ENCODE data around the gene CBFA2T2. TPM values are rescaled to one million over a fixed set of nuclear protein-coding genes. Genes with fewer than 3 reads are reported as not detected.
A peak's percentile ranks its signal among the peaks of the same experiment; 100 is the strongest.

CBFA2T2 gene
- total and polyA plus RNA-seq, 2 experiments from 2014 or later, result 29.2 to 33.1 TPM

GRCh38 chr20:33554914-33555420 lies 65.1 kb downstream of the CBFA2T2 start:
- Histone ChIP-seq H3K27me3 (no peaks in the 10 kb centered on the region), H3K4me2 (peak overlapping the region; percentile 52), H2AFZ (no peak overlapping the region), H3K4me1 (ENCODE audit: insufficient read depth) (peaks cover 15% of the 10 kb centered on the region), H3K4me3 (no peak overlapping the region), H3K79me2 (peaks cover 65% of the 10 kb centered on the region), H3K36me3 (replicated peaks; ENCODE audit: insufficient read depth, low read depth) (no peaks in the 10 kb centered on the region), H3K9me2 (replicated peaks; ENCODE audit: insufficient read depth) (no peaks in the 10 kb centered on the region), H4K20me1 (ENCODE audit: insufficient read depth, poor library complexity, severe bottlenecking) (no peaks in the 10 kb centered on the region), H3K27ac (peak overlapping the region; percentile 61), H3K9me3 (ENCODE audit: low read depth) (no peaks in the 10 kb centered on the region)
- no peak for TF ChIP-seq EZH2phosphoT487 (IDR thresholded peaks at IDR 0.05; ENCODE audit: low read depth, severe bottlenecking, unreplicated experiment)
- TF ChIP-seq CTCF (IDR thresholded peaks at IDR 0.05; ENCODE audit: poor library complexity), result no peak
- TF ChIP-seq EZH2 (IDR thresholded peaks at IDR 0.05; ENCODE audit: borderline replicate concordance), result no peak
- peak; percentile 91 for DNase-seq (ENCODE audit: low spot score)
- 25% methylated on average over 2 of the region's 2 CpGs for WGBS (ENCODE audit: low lambda C conversion rate, missing lambda C conversion rate)

GRCh38 chr20:33555755-33556154 lies 65.9 kb downstream of the CBFA2T2 start:
- Histone ChIP-seq H3K4me1 (ENCODE audit: insufficient read depth) (peaks cover 15% of the 10 kb centered on the region), H3K4me2 (peak overlapping the region; percentile 17)

GRCh38 chr20:33556246-33556645 lies 66.3 kb downstream of the CBFA2T2 start:
- Histone ChIP-seq H3K36me3 (replicated peaks; ENCODE audit: insufficient read depth, low read depth) (no peaks in the 10 kb centered on the region), H3K4me3 (no peak overlapping the region), H3K27ac (peak overlapping the region; percentile 59), H3K9me3 (ENCODE audit: low read depth) (no peaks in the 10 kb centered on the region), H3K9me2 (replicated peaks; ENCODE audit: insufficient read depth) (no peaks in the 10 kb centered on the region), H3K79me2 (peaks cover 69% of the 10 kb centered on the region), H3K27me3 (no peaks in the 10 kb centered on the region), H3K4me1 (ENCODE audit: insufficient read depth) (peaks cover 15% of the 10 kb centered on the region), H3K4me2 (no peak overlapping the region), H4K20me1 (ENCODE audit: insufficient read depth, poor library complexity, severe bottlenecking) (no peaks in the 10 kb centered on the region), H2AFZ (no peak overlapping the region)
- 96% methylated on average over 3 of the region's 3 CpGs for WGBS (ENCODE audit: low lambda C conversion rate, missing lambda C conversion rate)
- DNase-seq (ENCODE audit: low spot score), result no peak
- no peak for TF ChIP-seq EZH2phosphoT487 (IDR thresholded peaks at IDR 0.05; ENCODE audit: low read depth, severe bottlenecking, unreplicated experiment)
- no peak for TF ChIP-seq CTCF (IDR thresholded peaks at IDR 0.05; ENCODE audit: poor library complexity)
- TF ChIP-seq EZH2 (IDR thresholded peaks at IDR 0.05; ENCODE audit: borderline replicate concordance), result no peak

More at GRCh38 chr20:33555755-33556154, 65.9 kb downstream of the CBFA2T2 start:
- TF ChIP-seq CTCF (IDR thresholded peaks at IDR 0.05; ENCODE audit: poor library complexity) (no peak), EZH2phosphoT487 (IDR thresholded peaks at IDR 0.05; ENCODE audit: low read depth, severe bottlenecking, unreplicated experiment) (no peak), EZH2 (IDR thresholded peaks at IDR 0.05; ENCODE audit: borderline replicate concordance) (no peak)
- Histone ChIP-seq H2AFZ (no peak overlapping the region), H3K79me2 (peaks cover 66% of the 10 kb centered on the region), H3K4me3 (no peak overlapping the region), H3K36me3 (replicated peaks; ENCODE audit: insufficient read depth, low read depth) (no peaks in the 10 kb centered on the region), H4K20me1 (ENCODE audit: insufficient read depth, poor library complexity, severe bottlenecking) (no peaks in the 10 kb centered on the region), H3K27ac (peak overlapping the region; percentile 59), H3K9me3 (ENCODE audit: low read depth) (no peaks in the 10 kb centered on the region), H3K9me2 (replicated peaks; ENCODE audit: insufficient read depth) (no peaks in the 10 kb centered on the region), H3K27me3 (no peaks in the 10 kb centered on the region)
- no peak for DNase-seq (ENCODE audit: low spot score)
- 99% methylated on average over 3 of the region's 3 CpGs for WGBS (ENCODE audit: low lambda C conversion rate, missing lambda C conversion rate)

Measured in hepatocyte (in vitro differentiated cells).